Measurements from ENCODE around the gene TNIK. TPM values are rescaled to one million over a fixed set of nuclear protein-coding genes. Genes with fewer than 3 reads are reported as not detected.

The TNIK gene
- total and polyA plus RNA-seq, 10 of the 15 experiments (the other 5 are each of a cell fraction or from before 2014, with no cell fraction given): 13.9 to 74.3 (median 48.2) TPM

- TF ChIP-seq, protein P1, sequence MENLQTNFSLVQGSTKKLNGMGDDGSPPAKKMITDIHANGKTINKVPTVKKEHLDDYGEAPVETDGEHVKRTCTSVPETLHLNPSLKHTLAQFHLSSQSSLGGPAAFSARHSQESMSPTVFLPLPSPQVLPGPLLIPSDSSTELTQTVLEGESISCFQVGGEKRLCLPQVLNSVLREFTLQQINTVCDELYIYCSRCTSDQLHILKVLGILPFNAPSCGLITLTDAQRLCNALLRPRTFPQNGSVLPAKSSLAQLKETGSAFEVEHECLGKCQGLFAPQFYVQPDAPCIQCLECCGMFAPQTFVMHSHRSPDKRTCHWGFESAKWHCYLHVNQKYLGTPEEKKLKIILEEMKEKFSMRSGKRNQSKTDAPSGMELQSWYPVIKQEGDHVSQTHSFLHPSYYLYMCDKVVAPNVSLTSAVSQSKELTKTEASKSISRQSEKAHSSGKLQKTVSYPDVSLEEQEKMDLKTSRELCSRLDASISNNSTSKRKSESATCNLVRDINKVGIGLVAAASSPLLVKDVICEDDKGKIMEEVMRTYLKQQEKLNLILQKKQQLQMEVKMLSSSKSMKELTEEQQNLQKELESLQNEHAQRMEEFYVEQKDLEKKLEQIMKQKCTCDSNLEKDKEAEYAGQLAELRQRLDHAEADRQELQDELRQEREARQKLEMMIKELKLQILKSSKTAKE (IDR thresholded peaks at IDR 0.05; ENCODE audit: low read depth, poor library complexity, severe bottlenecking): no peak
- no peak for TF ChIP-seq POU2F2 (IDR thresholded peaks at IDR 0.05; ENCODE audit: borderline replicate concordance, low read depth, low read length)
- no peak for TF ChIP-seq MYB (IDR thresholded peaks at IDR 0.05; ENCODE audit: borderline replicate concordance, low read depth, low read length)
- no peak for TF ChIP-seq PRDM15 (CRISPR knock-in tag; IDR thresholded peaks at IDR 0.05)
- no peak for TF ChIP-seq SRF (IDR thresholded peaks at IDR 0.05; ENCODE audit: low read depth in 2 of 2, low read length in 2 of 2)
- no peak for TF ChIP-seq DPF2 (IDR thresholded peaks at IDR 0.05)
- TF ChIP-seq TCF3 (IDR thresholded peaks at IDR 0.05; ENCODE audit: borderline replicate concordance, insufficient read depth, low read depth, low read length): no peak
- TF ChIP-seq TCF7 (IDR thresholded peaks at IDR 0.05; ENCODE audit: borderline replicate concordance): no peak
- no peak for TF ChIP-seq HDAC6 (IDR thresholded peaks at IDR 0.05; ENCODE audit: unreplicated experiment)
- TF ChIP-seq NR2C2 (IDR thresholded peaks at IDR 0.05; ENCODE audit: borderline replicate concordance, control insufficient read depth, insufficient read length, low read depth): no peak
- no peak for TF ChIP-seq RUNX3 (IDR thresholded peaks at IDR 0.05; ENCODE audit: low read length)
- TF ChIP-seq YBX1 (IDR thresholded peaks at IDR 0.05): no peak
- no peak for TF ChIP-seq IKZF2 (IDR thresholded peaks at IDR 0.05)
- TF ChIP-seq RCOR1 (conservative IDR thresholded peaks at IDR 0.05; ENCODE audit: low read depth, low read length): no peak
- no peak for TF ChIP-seq BCL11A (IDR thresholded peaks at IDR 0.05; ENCODE audit: low read depth, low read length)
- no peak for TF ChIP-seq ZNF24 (IDR thresholded peaks at IDR 0.05)
Measured at GRCh38 chr3:171088496-171088895, 371.7 kb downstream of the TNIK start (continued).

Measured in GM12878 (cell line).